ENCODE measurements around the gene ACOXL.

Gene ACOXL

DNA sequence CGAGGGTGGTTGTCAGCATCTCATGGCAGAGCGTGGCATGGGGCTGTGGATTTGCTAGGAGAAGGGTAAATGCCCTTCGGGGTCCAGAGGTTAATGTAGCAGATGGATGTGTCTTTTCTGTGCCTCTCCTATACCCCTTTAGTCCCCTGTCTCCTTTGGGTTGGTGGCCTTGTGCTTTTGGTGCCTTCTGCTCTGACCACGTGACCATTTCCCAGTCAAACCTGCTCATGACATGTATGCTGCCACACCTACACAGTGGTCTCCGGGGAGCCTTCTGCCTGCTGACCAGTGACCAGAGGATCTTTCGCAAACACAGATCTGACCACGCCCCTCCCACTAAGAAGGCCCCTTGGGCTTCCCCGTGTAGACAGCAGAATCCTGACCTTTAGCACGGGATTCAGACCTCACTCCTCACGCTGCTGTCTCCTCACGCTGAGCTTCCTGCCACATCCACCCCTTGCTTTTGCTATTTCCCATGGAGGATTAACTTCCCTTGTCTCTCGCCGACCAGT is 116.2 kb downstream of the ACOXL start:
- H3K4me2 ChIP-seq (ENCODE audit: low read length), result no peak overlapping the region
- no peaks in the 10 kb centered on the region for H3K36me3 ChIP-seq (ENCODE audit: control insufficient read depth in 1 of 2, insufficient read depth in 2 of 2, low read length in 2 of 2)
- no peak overlapping the region for H3K4ac ChIP-seq (ENCODE audit: low read depth, low read length)
- H3K27ac ChIP-seq (ENCODE audit: low read depth, low read length), result no peak overlapping the region
- no peak overlapping the region for H3K9ac ChIP-seq (ENCODE audit: low read length)
- no peak overlapping the region for H3K14ac ChIP-seq (ENCODE audit: low read length)
- no peak overlapping the region for H2AK5ac ChIP-seq (ENCODE audit: low read length)
- no peak overlapping the region for H4K91ac ChIP-seq (ENCODE audit: low read depth, low read length)
- H3K4me1 ChIP-seq (ENCODE audit: control insufficient read depth in 1 of 2, insufficient read depth in 2 of 2, low read length in 2 of 2), result peaks cover 4 to 7% of the 10 kb centered on the region in 2 experiments
- WGBS (ENCODE audit: extremely low coverage, insufficient coverage, insufficient read length), result no CpG with 5 or more reads among the region's 13 CpGs
- H2BK5ac ChIP-seq (ENCODE audit: low read depth, low read length, poor library complexity), result no peak overlapping the region
- H3K9me3 ChIP-seq (ENCODE audit: insufficient read depth, low read depth, low read length), result peaks cover 2% of the 10 kb centered on the region
- DNase-seq, result no peak
- no peak overlapping the region for H3K23ac ChIP-seq (ENCODE audit: low read length)
- no peak overlapping the region for H4K8ac ChIP-seq (ENCODE audit: low read depth, low read length)
- H3K79me1 ChIP-seq (ENCODE audit: low read length), result no peaks in the 10 kb centered on the region
- no peaks in the 10 kb centered on the region for H3K27me3 ChIP-seq (ENCODE audit: insufficient read depth, low read length)
- no peak overlapping the region for H3K18ac ChIP-seq (ENCODE audit: low read length)
- no peak overlapping the region for H2AFZ ChIP-seq (ENCODE audit: insufficient read depth, low read length, poor library complexity)
- H2BK12ac ChIP-seq (ENCODE audit: low read length), result no peak overlapping the region
- H2BK120ac ChIP-seq (ENCODE audit: insufficient read depth, low read length, poor library complexity), result no peak overlapping the region
- no peak overlapping the region for H3K4me3 ChIP-seq (ENCODE audit: low read depth, low read length)
- no peak overlapping the region for H4K12ac ChIP-seq (ENCODE audit: low read depth, low read length)
- no peaks in the 10 kb centered on the region for H3K79me2 ChIP-seq (ENCODE audit: control insufficient read depth, insufficient read depth, low read length, poor library complexity)

DNA sequence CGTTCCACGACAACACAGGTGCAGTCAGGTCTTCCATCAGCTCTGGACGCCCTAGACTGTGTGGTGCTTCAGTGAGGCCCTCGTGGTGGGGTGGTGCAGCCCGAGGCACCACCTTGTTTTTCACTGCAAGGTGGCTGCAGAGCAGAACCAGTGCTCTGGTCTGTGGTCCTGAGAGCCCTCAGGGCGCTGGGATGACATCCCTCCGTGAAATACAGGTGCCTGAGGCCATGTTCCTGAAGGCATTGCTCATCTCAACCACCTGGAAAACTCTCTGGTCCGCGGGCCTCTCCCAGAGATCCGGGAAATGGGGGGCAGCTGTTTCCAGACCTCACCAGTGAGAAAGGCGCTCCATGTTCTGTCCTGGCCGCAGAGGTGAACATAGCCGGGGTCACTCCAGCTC is 119.2 kb downstream of the ACOXL start:
- H3K4me2 ChIP-seq (ENCODE audit: low read length), result no peak overlapping the region
- no peak overlapping the region for H2AK5ac ChIP-seq (ENCODE audit: low read length)
- no peak overlapping the region for H3K18ac ChIP-seq (ENCODE audit: low read length)
- no peak overlapping the region for H3K4me3 ChIP-seq (ENCODE audit: low read depth, low read length)
- no CpG with 5 or more reads among the region's 13 CpGs for WGBS (ENCODE audit: extremely low coverage, insufficient coverage, insufficient read length)
- DNase-seq, result peak; percentile 25 to 76
- no peak overlapping the region for H2BK120ac ChIP-seq (ENCODE audit: insufficient read depth, low read length, poor library complexity)
- no peaks in the 10 kb centered on the region for H3K79me1 ChIP-seq (ENCODE audit: low read length)
- no peak overlapping the region for H4K12ac ChIP-seq (ENCODE audit: low read depth, low read length)
- H3K27ac ChIP-seq (ENCODE audit: low read depth, low read length), result no peak overlapping the region
- peaks cover under 1 to 2% of the 10 kb centered on the region in 2 experiments for H3K4me1 ChIP-seq (ENCODE audit: control insufficient read depth in 1 of 2, insufficient read depth in 2 of 2, low read length in 2 of 2)
- H4K91ac ChIP-seq (ENCODE audit: low read depth, low read length), result no peak overlapping the region
- H3K9ac ChIP-seq (ENCODE audit: low read length), result no peak overlapping the region
- no peak overlapping the region for H4K8ac ChIP-seq (ENCODE audit: low read depth, low read length)
- H3K9me3 ChIP-seq (ENCODE audit: insufficient read depth, low read depth, low read length), result peaks cover 2% of the 10 kb centered on the region
- H2BK5ac ChIP-seq (ENCODE audit: low read depth, low read length, poor library complexity), result no peak overlapping the region
- no peak overlapping the region for H3K14ac ChIP-seq (ENCODE audit: low read length)
- no peak overlapping the region for H3K23ac ChIP-seq (ENCODE audit: low read length)
- no peaks in the 10 kb centered on the region for H3K36me3 ChIP-seq (ENCODE audit: control insufficient read depth in 1 of 2, insufficient read depth in 2 of 2, low read length in 2 of 2)
- no peak overlapping the region for H2BK12ac ChIP-seq (ENCODE audit: low read length)
- no peak overlapping the region for H3K4ac ChIP-seq (ENCODE audit: low read depth, low read length)
- H3K79me2 ChIP-seq (ENCODE audit: control insufficient read depth, insufficient read depth, low read length, poor library complexity), result no peaks in the 10 kb centered on the region
- H3K27me3 ChIP-seq (ENCODE audit: insufficient read depth, low read length), result no peaks in the 10 kb centered on the region
- no peak overlapping the region for H2AFZ ChIP-seq (ENCODE audit: insufficient read depth, low read length, poor library complexity)

GRCh38 chr2:110852051-110852450 is 119.7 kb downstream of the ACOXL start:
- H2AK5ac ChIP-seq (ENCODE audit: low read length), result no peak overlapping the region
- no peak overlapping the region for H3K27ac ChIP-seq (ENCODE audit: low read depth, low read length)
- no peak overlapping the region for H3K18ac ChIP-seq (ENCODE audit: low read length)
- no peak overlapping the region for H3K4me3 ChIP-seq (ENCODE audit: low read depth, low read length)
- peaks cover 2% of the 10 kb centered on the region for H3K9me3 ChIP-seq (ENCODE audit: insufficient read depth, low read depth, low read length)
- no peak overlapping the region for H3K4me2 ChIP-seq (ENCODE audit: low read length)
- H2BK12ac ChIP-seq (ENCODE audit: low read length), result no peak overlapping the region
- H3K4me1 ChIP-seq (ENCODE audit: control insufficient read depth in 1 of 2, insufficient read depth in 2 of 2, low read length in 2 of 2), result no peaks in the 10 kb centered on the region
- H4K91ac ChIP-seq (ENCODE audit: low read depth, low read length), result no peak overlapping the region
- no peak overlapping the region for H3K14ac ChIP-seq (ENCODE audit: low read length)
- H4K12ac ChIP-seq (ENCODE audit: low read depth, low read length), result no peak overlapping the region
- H2BK120ac ChIP-seq (ENCODE audit: insufficient read depth, low read length, poor library complexity), result no peak overlapping the region
- H2BK5ac ChIP-seq (ENCODE audit: low read depth, low read length, poor library complexity), result no peak overlapping the region
- no peak overlapping the region for H3K23ac ChIP-seq (ENCODE audit: low read length)
- H3K27me3 ChIP-seq (ENCODE audit: insufficient read depth, low read length), result no peaks in the 10 kb centered on the region
- H3K79me1 ChIP-seq (ENCODE audit: low read length), result no peaks in the 10 kb centered on the region
- no peak for DNase-seq
- H3K79me2 ChIP-seq (ENCODE audit: control insufficient read depth, insufficient read depth, low read length, poor library complexity), result no peaks in the 10 kb centered on the region
- H3K9ac ChIP-seq (ENCODE audit: low read length), result no peak overlapping the region
- no peak overlapping the region for H3K4ac ChIP-seq (ENCODE audit: low read depth, low read length)
- no peak overlapping the region for H2AFZ ChIP-seq (ENCODE audit: insufficient read depth, low read length, poor library complexity)
- no CpG with 5 or more reads among the region's 11 CpGs for WGBS (ENCODE audit: extremely low coverage, insufficient coverage, insufficient read length)
- H4K8ac ChIP-seq (ENCODE audit: low read depth, low read length), result no peak overlapping the region
- no peaks in the 10 kb centered on the region for H3K36me3 ChIP-seq (ENCODE audit: control insufficient read depth in 1 of 2, insufficient read depth in 2 of 2, low read length in 2 of 2)

- Histone ChIP-seq H3K79me2 (ENCODE audit: control insufficient read depth, insufficient read depth, low read length, poor library complexity) (no peaks in the 10 kb centered on the region), H3K9me3 (ENCODE audit: insufficient read depth, low read depth, low read length) (peaks cover 2% of the 10 kb centered on the region), H3K36me3 (ENCODE audit: control insufficient read depth in 1 of 2, insufficient read depth in 2 of 2, low read length in 2 of 2) (no peaks in the 10 kb centered on the region), H3K4me2 (ENCODE audit: low read length) (no peak overlapping the region), H4K12ac (ENCODE audit: low read depth, low read length) (no peak overlapping the region), H3K14ac (ENCODE audit: low read length) (no peak overlapping the region), H2AK5ac (ENCODE audit: low read length) (no peak overlapping the region), H3K27me3 (ENCODE audit: insufficient read depth, low read length) (no peaks in the 10 kb centered on the region), H2BK5ac (ENCODE audit: low read depth, low read length, poor library complexity) (no peak overlapping the region), H3K23ac (ENCODE audit: low read length) (no peak overlapping the region), H3K79me1 (ENCODE audit: low read length) (no peaks in the 10 kb centered on the region), H4K91ac (ENCODE audit: low read depth, low read length) (no peak overlapping the region), H3K4me1 (ENCODE audit: control insufficient read depth in 1 of 2, insufficient read depth in 2 of 2, low read length in 2 of 2) (no peaks in the 10 kb centered on the region), H2BK12ac (ENCODE audit: low read length) (no peak overlapping the region), H2AFZ (ENCODE audit: insufficient read depth, low read length, poor library complexity) (no peak overlapping the region), H3K9ac (ENCODE audit: low read length) (no peak overlapping the region), H3K18ac (ENCODE audit: low read length) (no peak overlapping the region), H3K4ac (ENCODE audit: low read depth, low read length) (no peak overlapping the region), H2BK120ac (ENCODE audit: insufficient read depth, low read length, poor library complexity) (no peak overlapping the region), H3K4me3 (ENCODE audit: low read depth, low read length) (no peak overlapping the region), H4K8ac (ENCODE audit: low read depth, low read length) (no peak overlapping the region), H3K27ac (ENCODE audit: low read depth, low read length) (no peak overlapping the region)
- no CpG with 5 or more reads among the region's 8 CpGs for WGBS (ENCODE audit: extremely low coverage, insufficient coverage, insufficient read length)
- DNase-seq, result peak in 1 of 2 donors; percentile 34
These were observed 120.3 kb downstream of the ACOXL start for GRCh38 chr2:110852541-110853263.
